Stimulated activated CD4-positive, alpha-beta T cell treated with anti-CD3 and anti-CD28 coated beads, Interleukin-2, amount 100 ng/mL, for 24 hours (primary cell): Measurements from ENCODE around the gene PLB1.
"Not testable (repeated sequence)": the region's sequence is repeated elsewhere in the genome, so short reads cannot be mapped to it uniquely, and the experiment has no call there.

ENCODE experiments used
- DNase-seq, 2 donors: peaks; one replicate each; pipeline ENCODE4 v3.0.0-alpha.2; 2020

The PLB1 gene

DNA sequence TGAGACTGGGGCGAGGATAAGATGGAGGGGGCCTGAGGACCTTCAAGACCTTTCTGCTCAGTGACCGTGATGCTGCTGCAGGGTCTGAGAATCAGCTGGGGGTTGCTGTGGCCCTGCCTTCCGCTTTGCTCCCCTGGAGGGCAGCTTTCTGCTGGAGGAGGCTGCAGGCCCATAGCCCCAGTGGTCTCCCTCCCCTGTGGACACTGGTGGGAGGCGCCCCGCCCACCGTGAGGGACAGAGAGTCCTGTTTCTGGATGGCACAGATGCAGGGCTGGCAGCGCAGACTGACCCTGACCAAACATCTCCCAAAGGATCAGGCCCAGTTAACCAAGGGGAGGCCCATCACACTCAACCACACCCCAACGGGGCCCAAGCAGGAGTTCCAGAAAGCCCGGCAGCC, 42.8 kb downstream of the PLB1 start:
- no peak for DNase-seq

DNA sequence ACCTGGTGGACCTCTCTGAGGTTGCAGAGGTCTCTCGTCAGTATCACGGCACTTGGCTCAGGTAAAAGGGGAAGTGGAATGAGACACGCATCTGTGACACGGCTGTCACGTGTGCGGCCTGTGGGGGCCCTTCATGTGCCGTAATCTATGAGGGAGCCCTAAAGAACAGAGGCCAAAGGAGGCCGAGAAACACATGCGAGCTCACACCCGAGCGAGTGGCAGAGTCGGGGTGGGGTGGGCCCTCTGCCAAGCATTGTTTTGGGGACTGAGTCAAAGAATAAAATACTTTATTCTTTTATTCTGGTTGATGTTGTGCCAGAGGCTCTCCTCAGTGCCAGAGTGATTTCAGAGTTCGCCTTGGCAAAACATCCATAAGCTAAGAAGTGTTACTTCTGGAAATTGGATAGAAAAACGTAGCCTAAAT, 43.3 kb downstream of the PLB1 start:
- DNase-seq, result no peak

DNA sequence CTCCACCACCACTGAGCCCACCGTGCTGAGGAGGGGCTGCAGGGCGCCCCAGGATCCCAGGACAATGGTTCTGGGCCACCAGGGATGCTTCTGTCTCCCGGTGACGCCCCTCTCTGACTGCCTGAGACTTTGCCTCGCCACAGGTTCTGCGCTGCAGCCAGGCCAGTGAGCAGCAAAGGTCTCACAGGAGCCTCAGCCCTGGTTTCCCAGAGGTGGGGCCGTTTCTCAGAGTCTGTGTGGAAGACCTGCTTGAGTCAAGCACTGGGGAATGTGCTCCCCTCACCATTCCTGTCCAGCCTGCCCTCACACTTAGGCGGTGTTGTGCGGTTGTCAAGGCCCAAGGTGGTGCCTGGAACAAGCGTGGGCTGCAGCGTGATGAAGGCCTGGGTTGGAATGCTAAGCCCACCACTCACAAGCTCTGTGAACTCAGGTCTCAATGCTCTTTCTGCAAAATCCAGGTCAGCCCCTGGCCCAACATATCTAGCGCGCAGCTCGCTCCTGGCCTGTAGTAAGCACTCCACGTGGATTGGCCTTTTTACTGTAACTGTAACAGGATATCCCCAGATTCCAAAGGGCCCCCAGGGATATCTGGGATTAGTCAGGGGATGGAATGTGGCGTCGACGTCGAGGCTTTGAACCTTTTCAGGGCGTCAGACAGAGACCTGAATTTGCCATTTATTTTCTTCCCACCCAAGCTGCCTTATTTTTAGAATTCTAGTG, 47.6 kb downstream of the PLB1 start:
- no peak for DNase-seq

DNA sequence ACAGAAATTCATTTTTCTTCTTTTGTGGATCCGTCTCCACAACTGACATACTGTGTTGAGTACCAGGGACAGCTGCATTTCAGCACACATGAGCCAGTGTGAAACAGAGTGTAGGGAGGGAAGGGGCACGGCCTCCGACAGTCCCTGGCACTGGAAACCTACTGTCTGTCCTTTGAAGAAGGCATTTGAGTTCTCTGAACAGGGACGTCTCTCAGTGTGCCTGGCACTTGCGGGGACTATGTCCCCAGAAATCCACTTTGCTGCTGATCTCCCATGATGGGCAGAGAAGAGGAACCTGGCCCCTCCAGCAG, 48.1 kb downstream of the PLB1 start:
- DNase-seq, result no peak

DNA sequence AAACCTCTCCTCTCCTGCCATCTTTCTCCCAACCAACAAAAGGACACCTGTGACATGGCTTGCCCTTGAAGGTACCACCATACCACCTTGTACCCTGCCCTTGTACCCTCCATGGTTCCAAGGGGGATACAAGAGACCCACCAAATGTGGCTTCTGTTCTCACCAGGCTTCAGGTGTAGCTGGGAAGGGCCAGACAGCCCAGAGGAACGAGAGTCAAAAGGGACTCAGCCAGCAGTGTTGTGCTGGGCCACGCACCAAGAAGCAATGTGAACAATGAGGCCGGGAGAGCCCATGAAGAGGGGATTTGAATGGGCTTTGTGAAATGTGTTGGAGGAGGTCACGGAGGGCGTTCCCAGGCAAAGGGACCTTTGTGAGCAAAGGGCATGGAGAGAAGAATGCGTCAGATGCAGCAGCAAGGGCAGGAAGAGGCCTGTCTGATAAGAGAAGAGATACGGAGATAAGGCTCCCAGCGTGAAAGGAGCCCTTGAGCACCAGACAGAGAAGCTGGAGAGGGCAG, 48.6 kb downstream of the PLB1 start:
- no peak for DNase-seq

DNA sequence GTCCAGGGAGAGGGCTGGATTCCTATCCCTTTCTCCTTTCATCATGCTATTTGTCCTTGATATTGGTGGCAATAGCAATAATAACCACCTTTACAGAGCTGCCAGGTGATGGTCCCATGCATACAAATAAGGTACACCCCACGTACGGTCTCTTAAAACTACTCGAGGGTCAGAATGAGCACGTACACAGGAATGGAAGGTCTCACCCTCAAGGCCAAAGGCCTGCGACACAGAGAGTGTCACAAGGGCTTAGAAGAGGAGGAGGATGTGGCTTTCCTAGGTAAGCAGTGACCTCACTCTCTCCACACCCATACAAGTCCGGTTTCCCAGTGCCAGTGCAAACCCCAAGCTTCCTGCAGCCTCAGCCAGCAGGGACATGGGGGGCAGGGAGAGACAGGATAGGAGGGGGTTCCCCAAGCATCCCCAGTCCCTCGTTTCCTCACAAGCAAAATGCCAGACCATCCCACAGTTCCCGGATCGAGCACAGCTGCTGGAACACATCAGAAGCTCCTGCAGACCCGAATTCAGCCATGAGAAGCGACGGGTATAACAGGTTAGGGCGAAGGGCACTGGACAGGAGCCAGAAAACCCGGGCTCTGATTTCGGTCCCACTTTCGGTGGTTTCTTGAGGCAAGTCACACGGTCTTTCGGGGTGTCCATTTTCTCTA, 49.2 kb downstream of the PLB1 start:
- peak in 1 of 2 donors; percentile 14 for DNase-seq

DNA sequence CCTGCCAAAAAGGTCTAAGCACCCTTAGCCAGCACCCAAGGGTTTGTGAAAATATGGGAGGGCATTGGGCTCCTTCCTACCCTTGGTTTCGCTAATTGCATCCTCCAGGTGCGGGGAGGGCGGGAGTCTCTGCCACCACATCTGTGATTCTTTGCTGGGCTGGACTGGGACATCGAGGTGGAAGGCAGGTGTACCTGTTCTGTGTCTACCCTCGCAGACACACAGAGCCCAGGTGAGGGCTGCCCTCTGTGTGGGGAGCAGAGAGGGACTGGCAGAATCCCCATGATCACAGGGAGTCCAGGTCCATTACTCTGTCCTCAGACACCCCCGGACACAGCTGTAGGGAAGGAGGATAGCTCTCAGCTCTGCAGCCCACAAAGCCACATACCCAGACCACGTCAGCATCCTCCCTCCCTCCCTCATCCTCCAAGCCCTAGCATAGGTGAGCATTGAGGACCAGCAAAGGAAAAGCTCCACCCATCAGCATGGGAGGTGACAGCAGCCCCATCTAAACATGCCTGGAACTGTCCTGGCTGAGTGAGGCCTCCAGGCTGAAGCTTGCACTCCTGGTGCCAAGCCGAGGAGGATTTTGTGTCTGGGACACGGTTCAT, 49.8 kb downstream of the PLB1 start:
- DNase-seq, result no peak

DNA sequence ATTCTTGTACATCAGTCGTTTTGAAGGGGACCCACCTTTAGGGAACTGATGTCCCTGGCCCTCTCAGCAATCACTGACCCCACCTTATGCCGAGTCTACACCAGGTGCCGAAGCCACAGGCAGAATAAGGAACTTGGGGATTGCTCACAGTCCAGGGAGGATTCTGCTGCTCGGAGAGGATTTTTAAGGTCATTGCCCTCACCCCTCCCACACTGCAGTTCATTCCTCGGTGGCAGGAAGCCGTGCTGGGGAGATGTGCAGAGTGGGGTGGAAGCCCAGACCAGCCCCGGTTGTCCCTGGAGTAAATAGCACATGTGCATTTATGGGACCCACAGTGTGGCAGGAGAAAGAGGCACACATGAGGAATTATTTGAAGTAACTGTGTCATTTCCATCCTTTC, 50.4 kb downstream of the PLB1 start:
- no peak for DNase-seq

DNA sequence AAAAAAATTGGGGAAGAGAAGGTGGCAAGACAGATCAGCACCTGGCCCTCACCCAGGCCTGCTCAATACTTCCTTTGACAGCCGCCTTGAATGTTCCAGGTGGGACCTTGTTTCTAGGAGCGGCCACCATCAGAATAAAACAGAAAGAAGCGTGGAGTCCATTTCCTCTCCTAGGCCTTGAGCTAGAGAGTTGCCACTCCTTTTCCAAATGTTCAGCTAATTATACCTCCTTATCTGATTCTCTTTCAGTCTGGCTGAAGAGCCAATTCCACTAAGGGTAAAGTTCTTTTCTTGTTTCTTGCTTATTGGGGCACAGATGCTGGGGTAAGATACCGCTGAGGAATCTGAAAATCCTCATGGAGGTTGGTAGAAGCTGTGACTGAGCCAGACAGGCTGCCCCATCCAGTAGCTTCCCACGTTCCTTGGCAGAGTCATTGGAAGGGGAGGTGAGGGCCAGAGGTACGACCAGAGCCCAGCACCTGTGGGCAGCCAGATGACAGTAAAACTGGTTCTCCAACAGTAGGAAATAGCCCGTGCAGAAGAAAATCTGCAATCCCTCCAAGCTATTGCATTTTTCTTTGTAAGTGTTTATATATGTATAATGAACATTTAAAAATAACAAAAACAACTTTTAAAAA, 51.5 kb downstream of the PLB1 start:
- DNase-seq, result no peak

DNA sequence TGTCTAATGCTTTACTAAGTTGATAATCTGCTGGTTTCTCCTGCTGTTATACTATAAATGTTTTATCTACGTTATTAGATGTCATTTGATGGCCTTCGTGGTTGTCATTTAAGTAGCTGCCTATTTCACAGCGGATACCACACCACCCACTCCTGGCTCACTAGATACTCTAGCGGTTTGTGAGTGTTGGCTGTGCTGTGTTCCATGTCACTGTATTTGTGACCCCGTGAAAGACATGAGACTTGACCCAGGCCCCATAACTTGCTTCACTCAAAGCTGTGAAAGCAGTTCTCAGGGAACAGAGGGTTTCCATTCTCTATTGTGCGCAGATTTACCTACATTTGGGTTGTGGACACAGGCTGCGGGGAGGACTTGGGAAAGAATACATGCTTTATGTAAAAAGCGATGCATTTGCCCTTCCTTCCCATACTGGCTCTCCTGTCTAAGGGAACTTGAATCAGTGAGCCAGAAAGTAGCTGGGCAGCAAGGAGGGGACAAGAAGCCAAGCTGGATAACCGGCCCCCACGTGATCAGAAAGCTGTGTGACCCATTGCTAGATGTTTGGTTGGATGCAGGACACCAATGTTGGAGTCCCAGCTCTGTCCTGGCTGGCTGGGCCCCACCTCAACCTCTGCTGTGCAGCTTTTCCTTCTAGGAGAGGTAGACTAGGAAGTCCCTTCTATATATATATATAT, 52.2 kb downstream of the PLB1 start:
- no peak for DNase-seq

DNA sequence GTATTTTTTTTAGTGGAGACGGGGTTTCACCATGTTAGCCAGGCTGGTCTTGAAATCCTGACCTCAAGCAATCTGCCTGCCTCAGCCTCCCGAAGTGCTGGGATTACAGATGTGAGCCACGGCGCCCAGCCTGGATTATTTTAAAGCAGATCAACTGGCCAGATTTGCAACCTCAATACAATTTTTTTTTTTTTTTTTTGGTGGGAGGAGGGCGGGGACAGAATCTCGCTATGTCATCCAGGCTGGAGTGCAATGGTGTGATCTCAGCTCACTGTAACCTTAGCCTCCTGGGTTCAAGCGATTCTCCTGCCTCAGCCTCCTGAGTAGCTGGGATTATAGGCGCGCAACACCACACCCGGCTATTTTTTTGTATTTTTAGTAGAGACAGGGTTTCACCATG, 54.5 kb downstream of the PLB1 start:
- DNase-seq, result not testable (repeated sequence)

DNA sequence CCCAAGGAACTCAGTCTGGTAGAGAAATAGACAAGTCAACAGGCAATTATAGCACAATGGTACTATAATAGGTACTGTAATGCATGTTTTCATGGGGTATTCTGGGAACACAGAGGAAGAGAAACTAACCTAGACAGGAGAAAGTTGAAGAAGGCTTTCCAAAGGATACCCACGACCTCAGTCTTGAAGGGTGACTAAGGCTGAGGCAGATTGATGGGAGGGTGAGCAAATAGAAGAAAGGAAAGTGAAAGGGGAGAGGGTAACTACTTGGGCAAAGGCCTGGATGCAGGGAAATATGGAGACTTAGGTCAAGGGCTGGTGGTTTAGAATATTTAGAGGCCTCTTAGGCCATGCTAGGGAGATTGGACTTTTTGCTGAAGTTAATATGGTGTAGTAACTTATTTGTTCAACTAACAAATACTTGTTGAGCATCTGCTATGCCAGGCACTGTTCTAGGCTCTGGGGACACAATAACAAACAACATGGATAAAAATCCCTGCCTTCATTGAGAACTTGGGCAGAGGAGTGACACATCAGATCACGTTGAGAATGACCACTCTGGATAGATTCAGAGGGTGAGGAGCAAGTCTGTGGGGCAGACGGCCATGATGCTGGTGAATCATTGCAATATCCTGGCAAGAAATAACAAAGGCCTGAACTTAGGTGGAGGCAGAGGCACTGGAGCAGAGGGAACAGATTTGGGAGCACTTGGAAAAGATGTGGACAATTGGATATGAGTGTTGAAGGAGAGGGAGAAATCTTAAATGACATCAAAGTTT, 56.4 kb downstream of the PLB1 start:
- DNase-seq, result no peak

DNA sequence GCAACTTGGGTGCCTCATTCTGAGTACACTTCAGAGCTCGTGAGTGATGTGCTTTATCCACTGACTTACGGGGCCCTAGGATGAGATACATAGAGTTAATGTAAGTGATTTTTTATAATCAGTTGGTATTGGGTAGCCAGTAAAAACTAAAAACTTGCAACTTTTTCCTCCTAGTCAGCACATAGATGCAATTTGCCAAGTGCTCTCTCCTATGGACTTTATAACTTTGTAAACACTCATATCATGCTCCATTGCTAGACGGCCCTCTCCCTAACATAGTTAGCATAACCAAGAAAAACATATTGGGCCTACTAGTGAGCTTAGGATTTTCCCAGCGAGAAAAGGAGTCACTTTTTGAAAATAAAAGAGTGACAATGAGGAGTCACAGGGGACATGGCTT, 60.4 kb downstream of the PLB1 start:
- DNase-seq, result no peak

DNA sequence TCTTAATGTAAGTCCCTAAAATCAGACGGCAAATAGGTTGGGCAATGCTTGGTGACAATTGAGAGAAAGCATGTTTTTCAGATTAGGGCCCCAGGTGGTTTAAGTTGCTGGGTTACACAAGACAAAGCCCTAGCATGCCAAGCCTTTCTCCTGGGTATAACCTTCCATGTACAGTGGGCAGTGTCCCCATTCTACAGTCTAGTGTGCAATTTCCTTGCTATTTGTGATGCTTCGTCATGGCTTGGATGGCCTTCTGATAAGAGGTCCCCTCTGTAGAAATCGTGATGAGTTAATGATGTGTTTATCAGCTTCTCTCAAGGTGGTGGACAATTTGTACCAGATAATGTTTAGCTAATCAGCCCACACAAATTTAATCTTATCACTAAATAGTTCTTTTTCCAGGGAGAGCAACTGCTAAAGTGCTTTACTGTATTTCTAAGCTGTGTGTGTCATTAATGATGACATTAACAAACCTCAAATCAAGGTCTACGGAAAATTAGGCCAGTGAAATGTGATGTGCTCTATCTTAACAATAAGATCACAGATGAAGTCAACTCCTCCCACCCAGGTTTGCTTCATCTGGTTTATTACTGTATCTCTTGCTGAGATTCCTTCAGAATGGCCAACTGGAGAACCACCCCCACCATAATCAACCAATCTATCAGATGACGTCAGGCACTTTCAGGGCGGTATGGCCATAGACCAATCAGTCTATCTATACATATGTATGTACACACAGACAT, 61.7 kb downstream of the PLB1 start:
- no peak for DNase-seq

DNA sequence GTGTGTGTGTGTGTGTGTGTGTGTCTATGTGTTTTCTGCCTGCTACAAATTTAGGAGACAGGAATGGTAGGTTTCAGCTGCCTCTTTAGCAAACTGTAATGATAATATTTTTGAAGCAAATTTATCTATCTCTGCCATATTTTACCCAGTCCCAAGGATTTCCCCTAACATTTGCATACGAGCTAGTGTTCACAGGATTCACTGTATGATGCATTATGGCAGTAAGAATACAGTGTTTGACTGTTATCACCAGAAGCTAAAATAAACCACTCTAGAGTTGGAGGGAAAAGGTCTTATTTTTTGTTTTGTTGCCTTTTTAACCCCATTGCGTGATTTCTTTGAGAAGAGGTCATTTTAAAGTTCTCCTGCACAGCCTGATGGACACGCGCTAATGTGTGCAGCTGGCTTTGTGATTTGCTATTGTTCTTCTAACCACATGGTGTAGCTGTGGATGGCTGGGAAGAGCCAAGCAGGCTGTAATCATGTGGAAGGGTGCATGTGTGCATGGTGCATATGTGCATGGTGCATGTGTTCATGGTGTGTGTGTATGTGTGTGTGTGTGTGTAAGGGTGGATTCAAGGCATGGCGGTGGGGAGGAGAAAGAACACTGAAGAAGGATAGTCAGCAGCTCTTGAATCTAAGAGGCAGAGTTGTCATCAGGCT, 62.4 kb downstream of the PLB1 start:
- no peak for DNase-seq

DNA sequence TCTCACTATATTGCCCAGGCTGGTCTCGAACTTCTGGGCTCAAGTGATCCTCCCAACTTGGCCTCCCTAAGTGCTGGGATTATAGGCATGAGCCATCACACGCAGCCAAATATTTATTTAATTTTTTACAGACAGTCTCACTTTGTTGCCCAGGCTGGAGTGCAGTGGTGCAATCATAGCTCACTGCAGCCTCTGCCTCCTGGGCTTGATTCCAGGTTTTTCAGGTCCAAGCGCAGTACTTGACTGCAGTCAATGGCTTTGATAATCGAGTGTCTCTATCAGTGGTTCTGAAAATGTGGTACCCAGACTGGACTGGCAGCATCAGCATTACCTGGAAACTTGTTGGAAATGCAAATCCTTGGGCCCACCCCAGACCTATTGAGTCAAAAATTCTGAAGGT, 63.1 kb downstream of the PLB1 start:
- DNase-seq, result no peak

DNA sequence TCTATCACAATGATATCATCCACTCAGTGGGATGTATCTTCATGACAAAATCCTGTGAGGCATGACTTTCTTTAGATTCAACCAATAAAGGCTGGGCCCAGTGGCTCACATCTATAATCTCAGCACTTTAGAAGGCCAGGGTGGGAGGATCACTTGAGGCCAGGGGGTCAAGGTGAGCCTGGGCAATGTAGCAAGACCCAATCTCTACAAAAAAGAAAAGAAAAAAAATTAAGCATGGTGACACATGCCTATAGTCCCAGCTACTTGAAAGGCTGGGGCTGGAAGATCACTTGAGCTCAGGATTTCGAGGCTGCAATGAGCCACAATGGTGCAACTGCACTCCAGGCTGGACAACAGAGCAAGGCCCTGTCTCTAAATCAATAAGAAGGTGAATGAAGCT, 68.0 kb downstream of the PLB1 start:
- no peak for DNase-seq

DNA sequence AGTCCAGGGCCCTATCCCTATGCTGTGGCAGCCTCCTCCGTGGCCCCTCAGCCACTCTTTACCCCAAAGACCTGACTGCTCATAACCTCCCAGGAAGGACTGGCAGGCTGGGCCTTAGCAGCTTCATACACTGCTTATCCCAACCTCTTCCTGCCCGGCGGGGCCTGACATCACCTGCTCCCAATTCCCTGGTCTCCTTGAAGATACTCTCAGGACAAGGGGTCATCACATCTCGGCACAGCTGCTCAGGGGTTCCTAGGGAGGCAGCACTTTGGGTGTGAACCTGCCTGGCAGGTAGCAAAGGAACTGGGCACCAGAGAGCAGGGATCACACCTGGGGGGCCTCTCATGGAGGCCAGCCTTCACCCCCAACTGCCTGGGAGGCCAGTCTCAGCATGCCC, 68.5 kb downstream of the PLB1 start:
- DNase-seq, result no peak

DNA sequence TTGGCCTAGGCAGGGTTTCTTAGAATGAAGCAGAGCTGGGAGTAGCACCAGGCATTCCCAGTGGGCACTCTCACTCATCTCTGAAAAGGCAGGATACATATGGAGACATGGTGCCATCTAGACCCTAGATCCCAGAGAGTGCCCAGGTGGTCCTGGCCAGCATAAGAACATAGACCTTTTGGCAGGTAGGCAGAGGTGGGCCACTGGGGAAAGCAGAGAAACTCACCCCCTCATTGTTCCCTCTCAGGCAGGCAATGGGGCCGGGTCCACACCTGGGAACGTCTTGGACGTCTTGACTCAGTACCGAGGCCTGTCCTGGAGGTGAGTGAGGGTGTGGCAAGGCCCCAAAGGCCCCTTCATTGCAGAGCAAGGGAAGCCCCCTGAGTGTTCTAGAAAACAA, 69.2 kb downstream of the PLB1 start:
- DNase-seq, result no peak

DNA sequence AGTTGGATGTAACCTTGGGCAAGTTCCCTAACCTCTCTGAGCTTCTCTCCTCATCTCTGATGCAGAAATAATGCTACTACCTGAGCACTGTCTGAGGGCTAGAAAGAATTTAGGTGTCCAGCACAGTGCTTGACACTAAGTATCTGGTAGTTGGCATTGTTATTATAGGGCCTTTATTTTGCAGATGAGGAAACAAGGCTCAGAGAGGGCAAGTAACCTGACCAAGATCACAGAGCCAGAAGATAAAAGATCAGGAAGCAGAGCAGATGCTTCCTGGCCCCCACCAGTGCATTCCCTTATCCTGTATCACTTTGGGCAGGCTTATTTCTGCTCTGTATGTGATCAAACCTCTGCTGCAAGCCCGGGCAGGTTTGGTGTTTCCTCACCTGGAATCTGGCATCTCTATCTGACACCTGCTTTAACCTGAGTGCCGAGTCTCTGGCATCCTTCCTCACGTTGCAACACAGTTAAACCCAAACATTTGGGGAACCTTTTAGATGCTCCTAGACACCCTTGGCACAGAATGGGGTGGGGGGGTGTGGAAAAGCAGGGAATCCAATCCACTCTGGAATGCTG, 69.9 kb downstream of the PLB1 start:
- no peak for DNase-seq
